SK-N-SH (cell line): ENCODE data around the gene TMCC3. TPM values are rescaled to one million over a fixed set of nuclear protein-coding genes. Genes with fewer than 3 reads are reported as not detected.
"Not testable (repeated sequence)": the region's sequence is repeated elsewhere in the genome, so short reads cannot be mapped to it uniquely, and the experiment has no call there.

Experiments
- CTCF ChIA-PET: fragments of 300-600, 350-600 bp; formaldehyde crosslinking; extraction: SDS; loops from one replicate; lab custom pipeline; 2021; lab: Yijun Ruan, JAX
- POLR2A ChIA-PET: fragments of 350-600 bp; sonication (Branson Sonifier 250); formaldehyde crosslinking; extraction: SDS; loops from one replicate; lab custom pipeline; 2020; ENCODE audit warnings: antibody characterized with exemption, inconsistent platforms; lab: Yijun Ruan, JAX
- DNase-seq: peaks from one replicate; pipeline ENCODE4 v3.0.0; 2012
- H2AFZ ChIP-seq: fragments of 200-600 bp; sonication (generic); 2 replicates; pipeline ENCODE4 v1.8.1; 2016; ENCODE audit warnings: antibody characterized with exemption, mild to moderate bottlenecking, low read depth
- H3F3A ChIP-seq: fragments of 200-600 bp; sonication (generic); replicated peaks from 2 replicates; pipeline ENCODE3; 2016; ENCODE audit warnings: antibody characterized with exemption, mild to moderate bottlenecking; ENCODE audit not compliant: insufficient read depth
- H3K27ac ChIP-seq, 2 experiments: fragments of 200-500 bp in 1 of 2; fragments of 200-600 bp in 1 of 2; sonication (Bioruptor generic) in 1 of 2; sonication (generic), shearing (Covaris generic) in 1 of 2; 2 replicates each; pipeline versions ENCODE4 v1.5.1 to v1.6.1; 2014 to 2016; ENCODE audit warnings: low read depth in 2 of 2, inconsistent platforms in 1 of 2, low read length in 1 of 2, mild to moderate bottlenecking in 1 of 2, mixed read lengths in 1 of 2
- H3K27me3 ChIP-seq: fragments of 200-600 bp; sonication (generic), shearing (Covaris generic); 2 replicates; pipeline ENCODE4 v1.6.1; 2016; ENCODE audit warnings: mixed run types; ENCODE audit not compliant: insufficient read depth
- H3K36me3 ChIP-seq, 2 experiments: fragments of 200-500 bp in 1 of 2; fragments of 200-600 bp in 1 of 2; sonication (Bioruptor generic) in 1 of 2; sonication (generic) in 1 of 2; replicated peaks in 1 of 2; 2 replicates each; pipeline versions ENCODE3 to v1.5.1; 2014 to 2016; ENCODE audit warnings: low read length in 1 of 2, mild to moderate bottlenecking in 1 of 2; ENCODE audit not compliant: insufficient read depth in 2 of 2, control insufficient read depth in 1 of 2
- H3K4me1 ChIP-seq, 2 experiments: fragments of 200-500 bp in 1 of 2; fragments of 200-600 bp in 1 of 2; sonication (Bioruptor generic) in 1 of 2; sonication (generic), shearing (Covaris generic) in 1 of 2; 2 replicates each; pipeline versions ENCODE4 v1.5.1 to v1.6.1; 2014 to 2016; ENCODE audit warnings: low read depth in 1 of 2, low read length in 1 of 2, mixed run types in 1 of 2; ENCODE audit not compliant: insufficient read depth in 2 of 2, control insufficient read depth in 1 of 2
- H3K4me2 ChIP-seq: fragments of 200-600 bp; sonication (generic), shearing (Covaris generic); 2 replicates; pipeline ENCODE4 v1.6.1; 2017; ENCODE audit warnings: mixed run types
- H3K4me3 ChIP-seq, 2 experiments: fragments of 200-500 bp in 1 of 2; fragments of 200-600 bp in 1 of 2; sonication (Bioruptor generic) in 1 of 2; sonication (generic), shearing (Covaris generic) in 1 of 2; 2 replicates each; pipeline versions ENCODE4 v1.5.1 to v1.8.1; 2014 to 2016; ENCODE audit warnings: low read depth in 2 of 2, inconsistent platforms in 1 of 2, low read length in 1 of 2, mild to moderate bottlenecking in 1 of 2, mixed read lengths in 1 of 2, moderate library complexity in 1 of 2
- H3K79me2 ChIP-seq: fragments of 200-600 bp; sonication (generic); 2 replicates; pipeline ENCODE4 v1.8.1; 2017; ENCODE audit warnings: mild to moderate bottlenecking; ENCODE audit not compliant: insufficient read depth
- H3K9ac ChIP-seq: fragments of 200-600 bp; sonication (generic); 2 replicates; pipeline ENCODE4 v1.6.1; 2017; ENCODE audit warnings: mixed run types
- H3K9me2 ChIP-seq: fragments of 200-600 bp; sonication (generic); 2 replicates; pipeline ENCODE4 v1.6.1; 2017; ENCODE audit warnings: mixed run types
- H3K9me3 ChIP-seq: fragments of 200-600 bp; sonication (generic); 2 replicates; pipeline ENCODE4 v1.6.1; 2017; ENCODE audit warnings: mixed run types, mild to moderate bottlenecking, moderate library complexity
- H4K20me1 ChIP-seq: fragments of 200-600 bp; sonication (generic); 2 replicates; pipeline ENCODE4 v1.6.1; 2017; ENCODE audit warnings: mild to moderate bottlenecking, mixed run types; ENCODE audit not compliant: insufficient read depth
- EP300 ChIP-seq, 2 experiments: IDR thresholded peaks; 2 replicates each; pipeline versions ENCODE4 v1.4.0 to v1.6.1; 2012; ENCODE audit warnings: borderline replicate concordance in 1 of 2, low read depth in 1 of 2, low read length in 1 of 2
- FOXJ3 ChIP-seq: sonication (generic); formaldehyde crosslinking; IDR thresholded peaks from 2 replicates; pipeline ENCODE4 v1.5.1; 2020; ENCODE audit warnings: mild to moderate bottlenecking, missing genetic modification reagents
- NFIC ChIP-seq: IDR thresholded peaks from 2 replicates; pipeline ENCODE4 v1.4.0; 2012; ENCODE audit warnings: borderline replicate concordance
- RCOR1 ChIP-seq: fragments of 150-350 bp; IDR thresholded peaks from 2 replicates; pipeline ENCODE4 v1.6.1; 2017; ENCODE audit warnings: antibody characterized with exemption, low read length
- ZBTB33 ChIP-seq: IDR thresholded peaks from 2 replicates; pipeline ENCODE4 v1.4.0; 2012; ENCODE audit warnings: low read depth, borderline replicate concordance
- WGBS: methylation state at CpG from one replicate; pipeline ENCODE4 v1.1.6; 2017; ENCODE audit warnings: low lambda C conversion rate; 5-methylcytosine and 5-hydroxymethylcytosine counted together
- polyA plus RNA-seq, 3 experiments: library from polyadenylated mRNA; depleted of rRNA; stranded (reverse); fragments of >200 nt; gene quantifications; 2 replicates each; pipeline ENCODE4 v1.2.3, GENCODE V29; 2012

The TMCC3 gene
- polyA plus RNA-seq, 1 of the 3 experiments (the other 2 are of a cell fraction): 0.53 TPM

- TF ChIP-seq FOXJ3 (CRISPR knock-in tag): no peak
Observed at GRCh38 chr12:94609917-94610443, 40.4 kb downstream of the TMCC3 start (continued).

GRCh38 chr12:94606810-94607209, 43.5 kb downstream of the TMCC3 start:
- H3K9me2 ChIP-seq, H3K4me2 ChIP-seq, H3K36me3 ChIP-seq, H3F3A ChIP-seq, H4K20me1 ChIP-seq, H3K4me3 ChIP-seq, DNase-seq, CTCF ChIA-PET, H3K9ac ChIP-seq, H3K79me2 ChIP-seq, POLR2A ChIA-PET, H3K9me3 ChIP-seq, H3K27me3 ChIP-seq, H3K4me1 ChIP-seq, H3K27ac ChIP-seq, H2AFZ ChIP-seq: not testable (repeated sequence)
- WGBS: 60% methylated on average over 6 of the region's 6 CpGs

GRCh38 chr12:94604366-94604698, 46.0 kb downstream of the TMCC3 start:
- POLR2A ChIA-PET: no interaction called here
- TF ChIP-seq NFIC (no peak), ZBTB33 (no peak), RCOR1 (no peak), FOXJ3 (CRISPR knock-in tag) (no peak), EP300 (IDR thresholded peaks at IDR 0.05; ENCODE audit: borderline replicate concordance in 1 of 2, low read depth in 1 of 2, low read length in 1 of 2) (no peak)
- Histone ChIP-seq H3K27ac (no peak overlapping the region), H3K79me2 (no peaks in the 10 kb centered on the region), H2AFZ (no peak overlapping the region), H4K20me1 (no peaks in the 10 kb centered on the region), H3K4me1 (no peaks in the 10 kb centered on the region), H3K9me3 (no peaks in the 10 kb centered on the region), H3K4me3 (no peak overlapping the region), H3K27me3 (no peaks in the 10 kb centered on the region), H3K9ac (no peak overlapping the region), H3K36me3 (no peaks in the 10 kb centered on the region), H3K4me2 (no peak overlapping the region), H3F3A (no peaks in the 10 kb centered on the region), H3K9me2 (no peaks in the 10 kb centered on the region)
- no peak for DNase-seq
- CTCF ChIA-PET: interaction anchor here (1.0 to 1.5 kb wide), 3 partner anchors 11 to 159 kb away, joined by 3 to 4 read pairs (median 3); no protein-coding TSS in a partner anchor
- 42% methylated on average over 3 of the region's 3 CpGs for WGBS
